ENCODE results near the gene RTN4R. TPM values are rescaled to one million over a fixed set of nuclear protein-coding genes. Genes with fewer than 3 reads are reported as not detected.
A peak's percentile ranks its signal among the peaks of the same experiment; 100 is the strongest.

The RTN4R gene
- total and polyA plus RNA-seq, 9 of the 15 experiments (the other 6 are each of a cell fraction or from before 2014, with no cell fraction given): 0.04 to 2.8 (median 1.4) TPM; not detected in 3

DNA sequence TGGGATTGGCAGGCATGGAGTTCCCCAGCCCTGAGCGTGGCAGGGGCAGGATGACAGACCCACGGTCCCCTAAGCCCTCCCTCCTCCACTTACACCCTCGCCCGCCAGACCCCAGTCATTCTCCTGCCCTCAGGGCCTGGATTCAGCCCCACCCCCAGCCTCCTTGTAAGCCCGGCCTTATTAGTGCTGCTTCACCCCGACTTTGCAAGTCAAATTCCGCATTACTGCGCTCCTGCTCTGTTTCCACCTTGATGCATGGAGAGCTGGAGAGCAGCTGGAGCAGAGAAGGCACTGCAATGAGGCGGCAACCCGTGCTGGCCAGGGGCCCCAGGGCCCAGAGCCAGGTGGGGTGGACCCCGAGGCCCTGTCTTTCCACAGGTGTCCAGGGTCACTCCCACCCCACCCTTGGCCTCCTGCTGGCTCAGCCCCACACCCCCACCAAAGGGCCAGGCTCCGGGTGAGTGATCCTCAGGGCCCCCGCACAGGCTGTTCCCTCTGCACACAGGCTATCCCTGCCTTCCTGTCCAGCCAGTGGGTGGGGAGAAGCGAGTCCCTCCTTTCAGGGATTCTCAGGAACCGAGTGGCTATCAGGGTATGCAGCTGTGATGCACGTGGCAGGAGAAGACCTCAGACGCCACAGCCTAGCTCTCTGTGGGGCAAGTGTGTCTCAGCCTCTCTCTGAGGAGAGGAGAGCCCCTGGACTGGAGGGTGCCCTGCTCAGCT, 36.4 kb downstream of the RTN4R start (continued):
- no peak for TF ChIP-seq RCOR1 (IDR thresholded peaks at IDR 0.05; ENCODE audit: borderline replicate concordance in 1 of 2, low read depth in 2 of 2, low read length in 2 of 2)
- TF ChIP-seq JUN (IDR thresholded peaks at IDR 0.05; ENCODE audit: borderline replicate concordance, low read depth, low read length): no peak
- peak; percentile 48; the same call in 1 of the 2 replicates for TF ChIP-seq JUN (CRISPR knock-in tag; IDR thresholded peaks at IDR 0.05; ENCODE audit: borderline replicate concordance)
- no peak for TF ChIP-seq MAFG (tag; conservative IDR thresholded peaks at IDR 0.05)
- TF ChIP-seq SIRT6 (IDR thresholded peaks at IDR 0.05; ENCODE audit: low read depth, low read length): no peak
- TF ChIP-seq RUNX1 (IDR thresholded peaks at IDR 0.05; ENCODE audit: low read depth): no peak
- no peak for TF ChIP-seq FOXK2 (conservative IDR thresholded peaks at IDR 0.05 in 1 of 2, IDR thresholded peaks at IDR 0.05 in 1 of 2; ENCODE audit: low read depth in 2 of 2)
- no peak for TF ChIP-seq EP300 (IDR thresholded peaks at IDR 0.05; ENCODE audit: low read length)
- TF ChIP-seq ZEB2 (IDR thresholded peaks at IDR 0.05): no peak
- TF ChIP-seq L3MBTL2 (IDR thresholded peaks at IDR 0.05): no peak
- no peak for TF ChIP-seq SP1 (CRISPR knock-in tag; IDR thresholded peaks at IDR 0.05)
- TF ChIP-seq, protein P1, sequence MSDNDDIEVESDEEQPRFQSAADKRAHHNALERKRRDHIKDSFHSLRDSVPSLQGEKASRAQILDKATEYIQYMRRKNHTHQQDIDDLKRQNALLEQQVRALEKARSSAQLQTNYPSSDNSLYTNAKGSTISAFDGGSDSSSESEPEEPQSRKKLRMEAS (CRISPR knock-in tag; IDR thresholded peaks at IDR 0.05): peak; percentile 55; the same call in 1 of the 2 replicates
- TF ChIP-seq ZNF143 (CRISPR knock-in tag; IDR thresholded peaks at IDR 0.05): peak; percentile 49; the same call in 1 of the 2 replicates
- no peak for TF ChIP-seq SIN3B (IDR thresholded peaks at IDR 0.05; ENCODE audit: low read depth)
- TF ChIP-seq STAG1 (CRISPR knock-in tag; IDR thresholded peaks at IDR 0.05; ENCODE audit: borderline replicate concordance): no peak
- peak; percentile 41 for TF ChIP-seq ETV1 (tag; conservative IDR thresholded peaks at IDR 0.05; ENCODE audit: low read depth)
- TF ChIP-seq PHF21A (IDR thresholded peaks at IDR 0.05; ENCODE audit: borderline replicate concordance, low read depth): no peak
- no peak for TF ChIP-seq MYBL2 (IDR thresholded peaks at IDR 0.05; ENCODE audit: low read depth)
- no peak for TF ChIP-seq MYBL2 (CRISPR knock-in tag; IDR thresholded peaks at IDR 0.05; ENCODE audit: borderline replicate concordance)
- no peak for TF ChIP-seq ZBTB1 (CRISPR knock-in tag; IDR thresholded peaks at IDR 0.05; ENCODE audit: borderline replicate concordance, low read depth)
- TF ChIP-seq ZNF347 (CRISPR knock-in tag; IDR thresholded peaks at IDR 0.05; ENCODE audit: low read depth): no peak
- TF ChIP-seq, protein P2, sequence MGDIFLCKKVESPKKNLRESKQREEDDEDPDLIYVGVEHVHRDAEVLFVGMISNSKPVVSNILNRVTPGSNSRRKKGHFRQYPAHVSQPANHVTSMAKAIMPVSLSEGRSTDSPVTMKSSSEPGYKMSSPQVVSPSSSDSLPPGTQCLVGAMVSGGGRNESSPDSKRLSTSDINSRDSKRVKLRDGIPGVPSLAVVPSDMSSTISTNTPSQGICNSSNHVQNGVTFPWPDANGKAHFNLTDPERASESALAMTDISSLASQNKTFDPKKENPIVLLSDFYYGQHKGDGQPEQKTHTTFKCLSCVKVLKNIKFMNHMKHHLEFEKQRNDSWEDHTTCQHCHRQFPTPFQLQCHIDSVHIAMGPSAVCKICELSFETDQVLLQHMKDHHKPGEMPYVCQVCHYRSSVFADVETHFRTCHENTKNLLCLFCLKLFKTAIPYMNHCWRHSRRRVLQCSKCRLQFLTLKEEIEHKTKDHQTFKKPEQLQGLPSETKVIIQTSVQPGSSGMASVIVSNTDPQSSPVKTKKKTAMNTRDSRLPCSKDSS (IDR thresholded peaks at IDR 0.05; ENCODE audit: low read depth, partially characterized antibody): no peak
- TF ChIP-seq ZNF445 (CRISPR knock-in tag; IDR thresholded peaks at IDR 0.05; ENCODE audit: low read depth): no peak
- TF ChIP-seq, protein P3, sequence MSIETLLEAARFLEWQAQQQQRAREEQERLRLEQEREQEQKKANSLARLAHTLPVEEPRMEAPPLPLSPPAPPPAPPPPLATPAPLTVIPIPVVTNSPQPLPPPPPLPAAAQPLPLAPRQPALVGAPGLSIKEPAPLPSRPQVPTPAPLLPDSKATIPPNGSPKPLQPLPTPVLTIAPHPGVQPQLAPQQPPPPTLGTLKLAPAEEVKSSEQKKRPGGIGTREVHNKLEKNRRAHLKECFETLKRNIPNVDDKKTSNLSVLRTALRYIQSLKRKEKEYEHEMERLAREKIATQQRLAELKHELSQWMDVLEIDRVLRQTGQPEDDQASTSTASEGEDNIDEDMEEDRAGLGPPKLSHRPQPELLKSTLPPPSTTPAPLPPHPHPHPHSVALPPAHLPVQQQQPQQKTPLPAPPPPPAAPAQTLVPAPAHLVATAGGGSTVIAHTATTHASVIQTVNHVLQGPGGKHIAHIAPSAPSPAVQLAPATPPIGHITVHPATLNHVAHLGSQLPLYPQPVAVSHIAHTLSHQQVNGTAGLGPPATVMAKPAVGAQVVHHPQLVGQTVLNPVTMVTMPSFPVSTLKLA (conservative IDR thresholded peaks at IDR 0.05): no peak
- no peak for TF ChIP-seq ADNP (tag; IDR thresholded peaks at IDR 0.05)
- no peak for TF ChIP-seq YBX1 (IDR thresholded peaks at IDR 0.05)

All from K562 (cell line).